ENCODE data around the gene GATM.

GRCh38 chr15:45362419-45362818 is 15.9 kb downstream of the GATM start:
- TF ChIP-seq CTCF (conservative IDR thresholded peaks at IDR 0.05; ENCODE audit: low read length) (no peak), EZH2phosphoT487 (IDR thresholded peaks at IDR 0.05; ENCODE audit: borderline replicate concordance) (no peak)

Data from Loucy (cell line).